Loucy (cell line): Measurements from ENCODE around the gene PRKN.

Experiments used
- H2AFZ ChIP-seq: fragments of 200-600 bp; sonication (generic); 2 replicates; pipeline ENCODE4 v1.6.0; 2016; ENCODE audit warnings: antibody characterized with exemption, mild to moderate bottlenecking, low read length, moderate library complexity
- H3F3A ChIP-seq: fragments of 200-600 bp; 2 replicates; pipeline ENCODE4 v1.6.0; 2016; ENCODE audit warnings: antibody characterized with exemption, low read depth, mild to moderate bottlenecking
- H3K27me3 ChIP-seq: fragments of 200-600 bp; sonication (generic); 2 replicates; pipeline ENCODE4 v1.6.1; 2014; ENCODE audit warnings: low read length, mild to moderate bottlenecking; ENCODE audit not compliant: insufficient read depth, poor library complexity, severe bottlenecking
- H3K36me3 ChIP-seq: fragments of 200-600 bp; sonication (generic); 2 replicates; pipeline ENCODE4 v1.6.1; 2016; ENCODE audit warnings: low read length; ENCODE audit not compliant: insufficient read depth
- H3K4me1 ChIP-seq: fragments of 200-600 bp; sonication (generic); 2 replicates; pipeline ENCODE4 v1.5.1; 2014; ENCODE audit warnings: low read length, mild to moderate bottlenecking; ENCODE audit not compliant: insufficient read depth, poor library complexity, severe bottlenecking
- H3K4me2 ChIP-seq: fragments of 200-600 bp; sonication (generic); 2 replicates; pipeline ENCODE4 v1.6.0; 2014; ENCODE audit warnings: antibody characterized with exemption, low read length, low read depth, mild to moderate bottlenecking; ENCODE audit not compliant: poor library complexity, severe bottlenecking
- H3K4me3 ChIP-seq: fragments of 200-600 bp; sonication (generic); 2 replicates; pipeline ENCODE4 v1.5.1; 2014; ENCODE audit warnings: low read length, mild to moderate bottlenecking, mixed read lengths; ENCODE audit not compliant: poor library complexity, severe bottlenecking
- H3K79me2 ChIP-seq: fragments of 200-600 bp; sonication (generic); 2 replicates; pipeline ENCODE4 v1.6.1; 2014; ENCODE audit warnings: low read length; ENCODE audit not compliant: insufficient read depth
- H3K9ac ChIP-seq: fragments of 200-600 bp; sonication (generic); 2 replicates; pipeline ENCODE4 v1.6.0; 2014; ENCODE audit warnings: mild to moderate bottlenecking, low read depth, low read length, moderate library complexity; ENCODE audit not compliant: poor library complexity, severe bottlenecking
- H3K9me2 ChIP-seq: fragments of 200-600 bp; sonication (generic); replicated peaks from 2 replicates; pipeline ENCODE4 v1.6.1; 2016; ENCODE audit warnings: low read depth, low read length, mixed read lengths
- H3K9me3 ChIP-seq: fragments of 200-600 bp; sonication (generic); 2 replicates; pipeline ENCODE4 v1.6.1; 2014; ENCODE audit warnings: mild to moderate bottlenecking, antibody characterized with exemption, low read length, low read depth; ENCODE audit not compliant: insufficient read depth
- H4K20me1 ChIP-seq: fragments of 200-600 bp; sonication (generic); 2 replicates; pipeline ENCODE4 v1.6.0; 2014; ENCODE audit warnings: antibody characterized with exemption, low read length, mild to moderate bottlenecking; ENCODE audit not compliant: insufficient read depth, poor library complexity, severe bottlenecking
- CTCF ChIP-seq: fragments of 200-600 bp; sonication (generic); conservative IDR thresholded peaks from 2 replicates; pipeline ENCODE4 v1.5.1; 2014; ENCODE audit warnings: mild to moderate bottlenecking, antibody characterized with exemption, low read length
- EZH2phosphoT487 ChIP-seq: fragments of 200-600 bp; IDR thresholded peaks from 2 replicates; pipeline ENCODE4 v1.6.1; 2018; ENCODE audit warnings: antibody characterized with exemption, mild to moderate bottlenecking, moderate library complexity, borderline replicate concordance

PRKN gene

DNA sequence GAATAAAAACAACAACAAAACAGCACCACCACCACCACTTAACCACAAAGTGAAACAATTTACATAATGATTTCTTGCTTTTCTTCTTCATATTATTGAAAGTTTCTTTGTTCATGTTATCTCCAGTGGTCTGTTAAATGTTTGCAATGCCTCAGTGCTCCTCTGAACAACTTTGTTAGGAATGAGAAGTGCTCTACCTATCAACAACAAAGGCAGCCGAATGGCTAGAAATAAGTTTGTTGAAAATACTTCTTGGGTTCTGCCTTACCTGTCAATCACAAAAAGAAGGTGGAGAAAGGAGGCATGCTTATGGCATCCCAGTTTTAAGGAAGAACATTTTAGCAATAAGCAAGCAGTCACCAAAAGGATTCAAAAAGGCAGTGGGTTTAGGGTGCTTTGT is 490.2 kb downstream of the PRKN start:
- Histone ChIP-seq H3K36me3 (no peaks in the 10 kb centered on the region), H3K9me3 (peaks cover 3% of the 10 kb centered on the region; the same call in 1 of the 2 replicates), H3K4me1 (no peaks in the 10 kb centered on the region), H3K4me3 (no peak overlapping the region), H3K4me2 (no peak overlapping the region), H2AFZ (no peak overlapping the region), H3K27me3 (no peaks in the 10 kb centered on the region), H3K9me2 (no peaks in the 10 kb centered on the region), H3F3A (no peaks in the 10 kb centered on the region), H3K9ac (no peak overlapping the region), H4K20me1 (no peaks in the 10 kb centered on the region), H3K79me2 (no peaks in the 10 kb centered on the region)
- no peak for TF ChIP-seq EZH2phosphoT487
- no peak for TF ChIP-seq CTCF

- no peaks in the 10 kb centered on the region for H3K36me3 ChIP-seq
- no peaks in the 10 kb centered on the region for H3K27me3 ChIP-seq
- no peaks in the 10 kb centered on the region for H3K4me1 ChIP-seq
- TF ChIP-seq CTCF: no peak
- no peak for TF ChIP-seq EZH2phosphoT487
- H3F3A ChIP-seq: no peaks in the 10 kb centered on the region
- H3K9me2 ChIP-seq: no peaks in the 10 kb centered on the region
- no peak overlapping the region for H3K9ac ChIP-seq
- no peaks in the 10 kb centered on the region for H3K79me2 ChIP-seq
- no peaks in the 10 kb centered on the region for H4K20me1 ChIP-seq
- H3K9me3 ChIP-seq: no peaks in the 10 kb centered on the region; the same call in 1 of the 2 replicates
- H3K4me3 ChIP-seq: no peak overlapping the region
- H2AFZ ChIP-seq: no peak overlapping the region
- no peak overlapping the region for H3K4me2 ChIP-seq
Observed at GRCh38 chr6:162234631-162235030, 492.9 kb downstream of the PRKN start.

DNA sequence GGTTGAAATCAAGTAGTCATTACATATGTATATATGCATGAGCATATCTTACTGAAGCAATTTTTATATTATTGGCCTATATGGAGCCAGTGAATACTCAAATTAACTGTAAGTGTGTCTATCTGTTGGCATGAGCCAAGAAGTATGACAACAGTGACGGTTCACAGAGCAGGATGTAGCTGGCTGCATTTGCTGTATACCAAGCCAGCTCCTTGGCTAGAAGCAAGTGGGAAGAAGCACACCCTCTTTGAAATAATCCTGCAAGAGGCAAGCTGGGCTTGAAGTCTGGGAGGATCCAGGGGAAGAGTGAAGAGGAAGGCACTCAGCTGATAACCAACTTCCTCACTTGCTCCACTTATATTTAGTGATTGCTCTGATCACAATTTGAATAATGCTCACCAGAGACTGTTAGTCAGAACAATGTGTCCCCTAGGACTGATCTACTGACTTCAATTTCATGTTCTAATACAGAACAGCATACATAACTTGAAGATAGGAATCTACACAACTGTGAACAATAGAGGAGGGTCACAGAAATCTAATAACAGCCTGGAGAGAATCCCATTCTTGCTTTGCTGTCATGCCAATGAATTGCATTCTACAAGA is 497.3 kb downstream of the PRKN start:
- Histone ChIP-seq H3K9me2 (no peaks in the 10 kb centered on the region), H2AFZ (no peak overlapping the region), H3K9ac (no peak overlapping the region), H3K4me1 (no peaks in the 10 kb centered on the region), H3F3A (no peaks in the 10 kb centered on the region), H3K9me3 (no peaks in the 10 kb centered on the region; the same call in 1 of the 2 replicates), H3K79me2 (no peaks in the 10 kb centered on the region), H3K4me3 (no peak overlapping the region), H4K20me1 (no peaks in the 10 kb centered on the region), H3K4me2 (no peak overlapping the region), H3K27me3 (no peaks in the 10 kb centered on the region), H3K36me3 (no peaks in the 10 kb centered on the region)
- TF ChIP-seq CTCF (no peak), EZH2phosphoT487 (no peak)
